Immature natural killer cell (primary cell): Measurements from ENCODE around the gene CFAP77. TPM values are rescaled to one million over a fixed set of nuclear protein-coding genes. Genes with fewer than 3 reads are reported as not detected.

Source experiments
- DNase-seq, 3 donors: peaks; one replicate each; pipeline ENCODE4 v3.0.0; 2022; ENCODE audit warnings: mixed read lengths in 1 of 3
- H3K27ac Mint-ChIP-seq, 6 donors: one replicate each; pipeline ENCODE4 v1.8.0; 2020; ENCODE audit warnings: mixed read lengths in 6 of 6, mild to moderate bottlenecking in 5 of 6, inconsistent platforms in 4 of 6, moderate library complexity in 3 of 6
- H3K27me3 Mint-ChIP-seq, 3 donors: one replicate each; pipeline ENCODE4 v1.8.0; 2020 to 2021; ENCODE audit warnings: low read depth in 3 of 3, mild to moderate bottlenecking in 3 of 3, mixed read lengths in 3 of 3, moderate library complexity in 3 of 3, inconsistent platforms in 1 of 3
- H3K36me3 Mint-ChIP-seq, 3 donors: one replicate each; pipeline ENCODE4 v1.8.0; 2020; ENCODE audit warnings: mixed read lengths in 3 of 3, inconsistent platforms in 2 of 3, mild to moderate bottlenecking in 2 of 3
- H3K4me1 Mint-ChIP-seq, 2 donors: one replicate each; pipeline ENCODE4 v1.8.0; 2020; ENCODE audit warnings: inconsistent platforms in 2 of 2, mild to moderate bottlenecking in 2 of 2, mixed read lengths in 2 of 2, moderate library complexity in 1 of 2
- H3K4me3 Mint-ChIP-seq, 5 donors: one replicate each; pipeline ENCODE4 v1.8.0; 2020; ENCODE audit warnings: mild to moderate bottlenecking in 5 of 5, mixed read lengths in 5 of 5, inconsistent platforms in 3 of 5, moderate library complexity in 3 of 5
- H3K9me3 Mint-ChIP-seq, 6 donors: one replicate each; pipeline ENCODE4 v1.8.0; 2020; ENCODE audit warnings: mild to moderate bottlenecking in 6 of 6, mixed read lengths in 6 of 6, inconsistent platforms in 4 of 6, moderate library complexity in 3 of 6
- polyA plus RNA-seq, 3 donors: library from polyadenylated mRNA; unstranded; fragments of 300-500 nt; fragmentation: Illumina TruSeq; gene quantifications; one replicate each; pipeline ENCODE4 v1.2.3, GENCODE V29; 2021

The CFAP77 gene
- polyA plus RNA-seq, 3 donors from 2014 or later = not detected

DNA sequence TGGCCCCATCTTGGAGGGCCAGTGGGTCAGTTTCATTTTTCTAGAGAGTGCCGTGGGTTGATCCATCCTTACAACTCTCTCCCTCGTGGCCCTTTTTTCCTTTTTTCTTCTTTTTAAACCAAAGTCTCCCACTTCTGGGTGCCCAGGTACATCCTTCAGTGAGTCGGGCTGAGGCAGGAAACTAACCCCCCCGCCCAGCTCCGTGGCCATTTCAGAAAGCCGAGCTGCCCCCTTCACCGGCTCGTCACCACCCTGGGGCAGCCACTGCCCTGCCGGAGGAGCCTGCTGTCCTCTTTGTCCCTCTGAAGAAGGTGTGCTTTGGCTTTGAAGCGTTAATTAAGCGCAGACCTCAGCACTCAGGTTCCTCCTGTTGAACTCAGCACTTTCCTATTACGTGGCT, 5.2 kb downstream of the CFAP77 start:
- Mint-ChIP-seq H3K4me3 (no peak overlapping the region), H3K9me3 (no peaks in the 10 kb centered on the region), H3K36me3 (no peaks in the 10 kb centered on the region), H3K27me3 (peaks cover 22 to 43% (median 26%) of the 10 kb centered on the region in 3 donors), H3K27ac (no peak overlapping the region), H3K4me1 (peaks cover 11 to 18% of the 10 kb centered on the region in 2 donors)
- no peak for DNase-seq

DNA sequence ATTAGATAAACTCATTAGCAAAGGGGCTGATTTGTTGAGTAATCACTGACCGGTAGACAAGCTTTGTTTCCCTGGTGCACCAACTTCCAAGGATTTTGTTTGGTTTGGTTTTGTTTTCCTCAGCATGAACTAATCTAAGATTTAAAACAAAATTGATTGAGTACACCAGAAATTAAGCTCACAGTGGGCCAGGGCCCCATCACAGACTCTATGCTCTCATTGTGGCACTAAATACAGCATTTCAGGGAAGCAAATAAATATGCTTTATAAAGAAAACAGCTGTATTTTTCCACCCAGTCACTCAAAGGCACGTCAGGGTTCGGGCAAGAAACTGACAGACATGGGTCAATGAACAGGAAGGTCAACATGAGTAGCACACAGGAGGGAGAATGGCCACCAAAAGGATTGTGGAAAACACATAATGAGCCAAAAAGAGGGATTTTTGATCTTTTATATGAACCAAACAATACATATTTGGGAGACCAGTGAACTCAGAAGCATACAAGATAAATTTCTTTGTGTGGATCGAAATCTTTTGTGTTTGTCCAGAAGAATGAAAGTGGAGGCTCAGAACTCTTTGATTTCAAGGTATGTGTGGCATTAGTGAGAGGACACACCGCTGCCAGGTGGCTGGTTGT, 8.8 kb downstream of the CFAP77 start:
- H3K4me1 Mint-ChIP-seq = no peaks in the 10 kb centered on the region
- no peaks in the 10 kb centered on the region for H3K9me3 Mint-ChIP-seq
- DNase-seq = no peak
- no peaks in the 10 kb centered on the region for H3K36me3 Mint-ChIP-seq
- no peak overlapping the region for H3K4me3 Mint-ChIP-seq
- no peak overlapping the region for H3K27ac Mint-ChIP-seq
- peaks cover 14 to 26% (median 16%) of the 10 kb centered on the region in 3 donors for H3K27me3 Mint-ChIP-seq

DNA sequence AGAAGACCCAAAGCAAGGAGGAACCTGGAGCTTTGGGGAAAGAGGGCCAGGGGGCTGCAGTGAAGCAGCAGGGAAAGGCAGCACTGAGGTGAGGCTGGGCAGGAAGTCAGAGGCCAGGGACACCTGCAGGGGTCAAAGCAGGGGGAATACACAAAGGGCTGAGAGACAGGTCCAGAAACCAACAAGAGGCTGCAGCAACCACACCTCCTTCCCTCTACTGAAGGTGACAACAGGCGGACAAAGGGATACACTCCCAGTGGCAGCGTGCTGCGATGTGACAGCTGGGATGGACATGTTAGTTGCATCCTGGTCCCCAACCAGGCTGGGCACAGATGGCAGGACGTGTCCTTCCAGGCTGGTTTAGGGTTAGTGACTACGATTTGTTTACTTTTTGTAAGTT, 12.6 kb downstream of the CFAP77 start:
- Mint-ChIP-seq H3K4me3 (no peak overlapping the region), H3K27ac (no peak overlapping the region), H3K27me3 (peaks cover 23 to 33% (median 28%) of the 10 kb centered on the region in 3 donors), H3K4me1 (no peaks in the 10 kb centered on the region), H3K36me3 (no peaks in the 10 kb centered on the region), H3K9me3 (no peaks in the 10 kb centered on the region)
- no peak for DNase-seq

DNA sequence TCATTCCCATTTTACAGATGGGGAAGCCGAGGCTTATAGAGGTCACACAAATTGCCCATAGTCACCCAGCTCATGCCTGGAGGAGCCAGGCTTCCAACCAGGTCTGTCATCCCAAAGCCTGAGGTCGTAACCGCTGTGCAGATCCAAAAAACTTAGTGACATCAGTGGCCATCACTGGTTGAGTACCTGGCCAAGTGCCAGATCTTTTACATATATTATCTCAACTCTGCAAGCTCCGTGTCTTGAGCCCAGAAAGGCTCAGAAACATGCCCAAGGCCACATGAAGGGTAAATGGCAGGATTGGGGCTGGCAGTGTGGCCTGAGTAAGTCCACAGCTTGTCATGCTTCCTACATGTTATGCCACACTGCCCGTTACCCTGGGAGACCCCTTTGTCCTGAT, 13.5 kb downstream of the CFAP77 start:
- Mint-ChIP-seq H3K36me3 (no peaks in the 10 kb centered on the region), H3K27me3 (peaks cover 22 to 28% (median 23%) of the 10 kb centered on the region in 3 donors), H3K4me3 (no peak overlapping the region), H3K9me3 (no peaks in the 10 kb centered on the region), H3K27ac (no peak overlapping the region), H3K4me1 (no peaks in the 10 kb centered on the region)
- DNase-seq = no peak

DNA sequence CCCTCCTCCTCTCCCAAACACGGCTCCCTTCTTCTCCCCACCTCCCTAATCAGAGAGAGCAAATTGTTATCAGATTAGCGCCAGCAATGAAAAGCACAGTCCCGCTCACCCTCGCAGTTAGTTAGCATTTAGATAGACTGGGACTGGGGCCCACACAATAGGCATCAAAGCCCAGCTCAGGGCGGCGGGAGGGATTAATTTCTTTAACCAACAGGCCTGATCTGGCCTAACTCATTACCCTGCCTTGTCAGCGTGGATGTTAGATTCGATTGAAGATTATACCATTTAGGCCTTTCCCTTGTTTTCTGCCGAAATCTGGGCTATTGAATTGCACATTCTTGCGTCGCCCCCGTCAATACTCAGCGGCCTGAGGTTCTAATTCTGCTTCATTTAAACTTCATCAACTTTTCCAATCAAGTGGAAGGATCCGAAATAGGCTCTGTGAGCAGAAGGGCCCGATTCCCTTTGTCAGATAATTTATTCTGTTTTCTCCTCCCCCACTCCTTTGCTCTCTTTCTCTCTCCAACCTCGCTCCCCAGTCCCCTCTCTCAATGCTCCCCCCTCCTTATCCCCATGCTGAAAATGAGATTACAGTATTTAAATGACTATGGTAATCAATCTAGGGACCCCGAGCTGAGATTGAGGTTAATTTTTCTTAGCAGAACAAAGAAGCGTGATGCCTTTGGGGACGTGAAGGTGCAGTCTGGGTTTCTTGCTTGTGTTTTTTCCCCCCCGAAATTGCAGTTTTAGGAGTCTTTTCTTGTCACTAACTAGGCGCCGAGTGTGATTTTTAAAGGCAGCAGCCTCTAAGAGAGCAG, 15.1 kb downstream of the CFAP77 start:
- DNase-seq = no peak
- no peaks in the 10 kb centered on the region for H3K4me1 Mint-ChIP-seq
- H3K27me3 Mint-ChIP-seq = peaks cover 20 to 31% (median 30%) of the 10 kb centered on the region in 3 donors
- no peak overlapping the region for H3K4me3 Mint-ChIP-seq
- no peak overlapping the region for H3K27ac Mint-ChIP-seq
- H3K9me3 Mint-ChIP-seq = no peaks in the 10 kb centered on the region
- H3K36me3 Mint-ChIP-seq = no peaks in the 10 kb centered on the region

DNA sequence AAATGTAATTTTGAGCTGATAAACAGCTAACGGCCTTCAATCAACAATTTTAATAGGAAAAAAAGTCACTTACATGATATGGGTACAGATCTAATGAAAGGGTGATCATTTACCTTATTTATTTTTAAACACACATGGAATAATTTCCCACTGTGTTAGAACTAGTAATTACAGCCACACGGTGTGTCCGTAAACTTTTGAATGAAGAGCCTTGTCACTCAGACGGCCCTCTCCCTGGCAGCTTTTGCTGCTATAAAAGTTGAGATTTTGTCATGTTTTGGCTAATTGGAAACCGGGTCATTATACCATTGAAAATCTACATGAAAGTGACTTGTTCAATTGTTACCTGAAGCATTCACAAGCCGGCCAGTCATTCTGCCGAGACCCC, 15.7 kb downstream of the CFAP77 start:
- no peaks in the 10 kb centered on the region for H3K9me3 Mint-ChIP-seq
- no peak overlapping the region for H3K27ac Mint-ChIP-seq
- no peaks in the 10 kb centered on the region for H3K4me1 Mint-ChIP-seq
- H3K36me3 Mint-ChIP-seq = no peaks in the 10 kb centered on the region
- no peak for DNase-seq
- no peak overlapping the region for H3K4me3 Mint-ChIP-seq
- peaks cover 21 to 35% (median 31%) of the 10 kb centered on the region in 3 donors for H3K27me3 Mint-ChIP-seq

DNA sequence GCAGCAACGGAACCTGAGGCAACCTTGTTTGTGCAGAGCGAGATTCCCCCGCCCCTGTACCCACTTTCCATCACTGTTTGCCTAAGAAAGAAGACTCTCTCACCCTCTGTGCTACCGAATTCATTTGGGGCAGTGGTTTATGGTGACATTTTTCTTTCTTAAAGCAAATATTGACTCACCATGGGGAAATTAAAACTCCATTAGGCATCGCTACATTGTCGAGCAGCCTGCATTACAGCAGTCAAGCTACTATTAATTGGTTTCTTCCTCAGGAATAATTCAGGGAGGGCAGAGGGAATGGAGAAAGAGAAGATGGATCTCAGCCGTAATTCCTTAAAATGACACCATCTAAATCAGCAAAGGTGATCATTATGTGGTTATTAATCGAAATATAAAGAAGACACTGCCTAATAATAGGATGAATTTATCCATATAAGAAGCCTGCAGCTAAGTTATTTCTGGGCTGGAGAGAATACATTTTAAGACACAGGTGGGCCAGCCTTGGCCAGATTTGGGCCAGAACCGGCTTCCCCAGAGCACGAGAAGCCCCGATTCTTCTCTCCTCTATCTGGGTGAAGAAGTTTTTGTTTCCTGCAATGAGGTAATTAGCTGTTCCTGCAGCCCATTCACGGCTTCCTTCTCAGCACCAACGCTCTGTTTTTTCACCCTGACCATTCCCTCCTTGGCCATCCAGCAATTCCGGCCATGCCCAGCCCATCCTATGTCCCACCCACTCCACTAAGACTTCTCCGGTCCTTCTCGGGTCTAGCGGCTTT, 16.8 kb downstream of the CFAP77 start:
- H3K27ac Mint-ChIP-seq = no peak overlapping the region
- no peak overlapping the region for H3K4me3 Mint-ChIP-seq
- DNase-seq = no peak
- H3K36me3 Mint-ChIP-seq = no peaks in the 10 kb centered on the region
- H3K27me3 Mint-ChIP-seq = peaks cover 28 to 39% (median 30%) of the 10 kb centered on the region in 3 donors
- H3K4me1 Mint-ChIP-seq = no peaks in the 10 kb centered on the region
- no peaks in the 10 kb centered on the region for H3K9me3 Mint-ChIP-seq

DNA sequence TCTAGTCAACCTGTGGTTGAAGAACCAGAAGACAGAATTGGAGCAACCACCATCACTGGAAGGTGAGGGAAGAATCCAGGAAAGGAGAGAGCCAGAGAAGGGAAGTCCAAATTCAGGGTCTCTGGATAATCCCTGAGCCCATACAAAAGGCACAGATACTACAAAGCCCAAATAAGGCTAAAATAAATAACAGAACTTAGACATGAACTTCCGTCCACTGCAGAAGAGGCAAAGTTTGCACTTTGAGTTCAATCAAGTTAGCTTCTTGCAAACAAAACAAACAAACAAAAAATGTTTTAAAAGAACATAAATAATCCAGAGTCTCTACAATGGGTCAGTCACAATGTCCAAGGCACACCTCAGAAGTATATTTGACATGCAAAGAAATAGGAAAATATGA, 21.0 kb downstream of the CFAP77 start:
- H3K4me1 Mint-ChIP-seq = no peaks in the 10 kb centered on the region
- no peaks in the 10 kb centered on the region for H3K9me3 Mint-ChIP-seq
- H3K27me3 Mint-ChIP-seq = peaks cover 19 to 39% (median 26%) of the 10 kb centered on the region in 3 donors

DNA sequence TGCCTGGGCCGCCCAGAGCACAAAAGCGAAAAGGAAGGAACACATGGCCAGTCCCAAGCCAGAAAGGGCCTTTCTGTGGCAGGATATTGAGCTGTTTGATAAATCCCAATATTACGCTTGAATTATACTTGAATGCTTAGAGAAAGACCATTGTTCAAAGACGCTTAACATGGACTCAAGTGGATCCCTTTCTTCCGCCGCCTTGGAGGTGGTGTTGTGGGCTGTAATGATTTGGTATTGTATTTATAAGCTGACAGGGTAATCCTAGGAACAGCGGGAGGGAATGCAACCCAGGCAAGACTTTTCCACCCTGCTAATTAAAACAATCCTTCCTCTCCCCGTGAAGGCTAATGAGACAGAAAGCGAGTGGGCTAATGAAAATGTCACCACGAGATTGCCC, 24.9 kb downstream of the CFAP77 start:
- Mint-ChIP-seq H3K36me3 (peaks cover 0 to 4% (median 0%) of the 10 kb centered on the region in 3 donors), H3K9me3 (no peaks in the 10 kb centered on the region), H3K27me3 (peaks cover 14 to 33% (median 21%) of the 10 kb centered on the region in 3 donors), H3K4me3 (no peak overlapping the region), H3K27ac (no peak overlapping the region), H3K4me1 (no peaks in the 10 kb centered on the region)
- no peak for DNase-seq

More for the DNA sequence above, 21.0 kb downstream of the CFAP77 start:
- peaks cover 0 to 4% (median 0%) of the 10 kb centered on the region in 3 donors for H3K36me3 Mint-ChIP-seq
- H3K4me3 Mint-ChIP-seq = no peak overlapping the region
- DNase-seq = no peak
- H3K27ac Mint-ChIP-seq = no peak overlapping the region

DNA sequence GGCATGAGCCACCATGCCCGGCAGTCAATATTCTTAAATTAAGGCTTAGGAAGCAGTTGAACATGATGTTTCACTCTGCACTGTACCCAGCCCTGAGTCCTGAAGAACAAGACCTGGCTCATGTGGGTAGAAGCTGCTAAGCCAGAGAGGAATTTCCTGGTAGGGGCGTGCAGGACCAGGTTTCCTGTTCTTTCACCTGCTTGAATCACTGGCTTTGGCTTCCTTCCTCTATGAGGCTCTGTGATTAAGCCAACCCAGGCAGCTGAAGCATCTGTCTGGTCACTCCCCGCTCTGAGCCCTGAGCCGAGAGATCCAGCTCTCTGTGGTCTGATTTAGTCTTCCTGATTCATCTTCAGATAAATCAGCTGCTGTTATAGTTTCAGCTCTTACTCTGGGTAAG, 29.1 kb downstream of the CFAP77 start:
- peaks cover 0 to 1% (median 0%) of the 10 kb centered on the region in 3 donors for H3K36me3 Mint-ChIP-seq
- H3K27ac Mint-ChIP-seq = no peak overlapping the region
- peaks cover 0 to 2% (median 0%) of the 10 kb centered on the region in 6 donors for H3K9me3 Mint-ChIP-seq
- peaks cover 0 to 2% of the 10 kb centered on the region in 2 donors for H3K4me1 Mint-ChIP-seq
- no peak for DNase-seq
- peaks cover 23 to 38% (median 24%) of the 10 kb centered on the region in 3 donors for H3K27me3 Mint-ChIP-seq
- H3K4me3 Mint-ChIP-seq = no peak overlapping the region

DNA sequence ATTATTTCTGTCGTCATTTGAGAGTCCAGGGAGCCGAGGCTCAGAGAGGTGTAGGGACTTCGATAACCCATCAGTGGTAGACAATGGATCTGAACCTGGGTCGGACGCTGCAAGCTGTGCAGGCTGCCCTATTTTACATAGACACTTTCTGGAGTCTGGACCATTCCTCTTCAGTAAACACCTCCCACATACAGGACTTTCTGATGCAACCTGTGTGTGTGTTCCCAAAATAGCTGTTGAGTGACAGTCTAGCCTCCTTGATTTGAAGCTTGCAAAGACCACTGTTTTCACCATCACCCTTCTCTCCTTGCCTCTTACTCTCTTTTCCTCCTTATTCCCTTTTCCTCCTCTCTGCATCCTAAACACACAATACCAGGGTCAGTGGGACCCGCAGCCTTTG, 30.7 kb downstream of the CFAP77 start:
- Mint-ChIP-seq H3K27me3 (peaks cover 26 to 42% (median 31%) of the 10 kb centered on the region in 3 donors), H3K4me3 (no peak overlapping the region), H3K9me3 (peaks cover 0 to 2% (median 0%) of the 10 kb centered on the region in 6 donors), H3K36me3 (no peaks in the 10 kb centered on the region), H3K27ac (no peak overlapping the region), H3K4me1 (peaks cover 0 to 2% of the 10 kb centered on the region in 2 donors)
- no peak for DNase-seq

DNA sequence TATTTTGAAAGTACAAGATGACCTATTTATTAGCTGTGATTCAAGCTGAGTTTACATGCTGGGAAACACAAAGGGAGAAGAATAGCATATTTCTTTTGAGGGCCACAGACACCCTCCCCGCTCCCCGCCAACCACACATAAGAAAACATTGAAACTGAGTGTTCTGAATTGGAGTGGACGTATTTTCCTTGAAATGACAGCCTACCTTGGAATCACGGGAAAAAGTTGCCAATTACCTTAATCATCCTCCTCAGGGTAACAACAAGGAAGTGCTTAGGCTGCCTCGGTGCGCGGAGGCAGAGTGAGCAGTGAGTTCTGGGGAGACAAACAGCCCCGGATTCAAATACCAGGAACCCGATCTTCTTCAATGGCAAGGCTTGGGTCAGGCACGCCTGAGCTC, 31.4 kb downstream of the CFAP77 start:
- no peak overlapping the region for H3K4me3 Mint-ChIP-seq
- peaks cover 28 to 39% (median 34%) of the 10 kb centered on the region in 3 donors for H3K27me3 Mint-ChIP-seq
- H3K36me3 Mint-ChIP-seq = no peaks in the 10 kb centered on the region

DNA sequence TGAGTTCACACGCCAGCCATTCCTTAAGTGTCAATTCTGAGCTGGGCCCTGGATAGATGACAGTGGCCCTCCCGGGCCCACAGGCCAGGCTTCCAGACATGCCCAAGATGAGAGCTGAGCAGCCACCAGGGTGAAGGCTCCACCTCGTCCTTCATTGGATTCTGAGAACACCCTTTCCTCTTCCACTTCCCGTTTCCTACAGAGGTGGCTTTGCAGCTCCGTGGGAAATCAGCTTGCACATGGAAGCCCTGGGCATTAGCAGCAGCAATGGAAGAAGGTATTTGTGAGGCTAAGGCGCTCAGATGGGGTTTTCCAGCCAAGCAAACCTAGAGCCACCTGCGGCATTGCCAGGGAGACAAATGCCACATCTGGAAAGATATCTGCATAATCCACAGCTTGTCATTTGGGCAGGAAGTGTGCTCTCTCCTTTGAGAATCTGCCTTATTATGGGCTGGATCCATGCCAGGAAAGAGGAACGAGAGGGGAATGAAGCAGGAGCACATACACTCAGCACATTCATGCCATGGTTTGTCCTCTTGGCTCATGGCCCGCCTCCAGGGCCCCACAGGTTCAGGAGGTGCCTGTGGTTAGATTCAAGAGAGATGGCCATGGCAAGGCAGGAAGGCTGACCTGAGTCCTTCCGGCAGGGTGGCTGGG, 34.1 kb downstream of the CFAP77 start:
- Mint-ChIP-seq H3K4me1 (peaks cover 0 to 2% of the 10 kb centered on the region in 2 donors), H3K27me3 (peaks cover 32 to 48% (median 35%) of the 10 kb centered on the region in 3 donors)

More for the DNA sequence above, 31.4 kb downstream of the CFAP77 start:
- Mint-ChIP-seq H3K9me3 (peaks cover 0 to 2% (median 0%) of the 10 kb centered on the region in 6 donors), H3K4me1 (peaks cover 0 to 2% of the 10 kb centered on the region in 2 donors), H3K27ac (no peak overlapping the region)
- no peak for DNase-seq

More for the DNA sequence above, 34.1 kb downstream of the CFAP77 start:
- no peak for DNase-seq
- Mint-ChIP-seq H3K27ac (no peak overlapping the region), H3K9me3 (peaks cover 0 to 2% (median 0%) of the 10 kb centered on the region in 6 donors), H3K4me3 (no peak overlapping the region), H3K36me3 (no peaks in the 10 kb centered on the region)
